IMR-90 (cell line): ENCODE measurements around the gene RASGRP1. TPM values are rescaled to one million over a fixed set of nuclear protein-coding genes. Genes with fewer than 3 reads are reported as not detected.

Experiments used
- ATAC-seq: fragments of 200-7000 bp; cut with Tn5 transposase; 2 replicates; pipeline ENCODE4 v1.9.1; 2020; ENCODE audit warnings: low read depth, mild to moderate bottlenecking, moderate library complexity
- BruUV-seq: library from RNA; stranded (reverse); fragments of 400-500 nt; replicated peaks from 2 replicates; lab custom pipeline; 2021; lab: Mats Ljungman, UMichigan
- CTCF ChIA-PET: fragments of 300-600 bp; formaldehyde crosslinking; extraction: SDS; loops from one replicate; lab custom pipeline; 2021; ENCODE audit warnings: antibody characterized with exemption; lab: Yijun Ruan, JAX
- POLR2A ChIA-PET: fragments of 300-600 bp; sonication (Branson Sonifier 250); formaldehyde crosslinking; loops from one replicate; lab custom pipeline; 2022; ENCODE audit warnings: antibody characterized with exemption; ENCODE audit not compliant: unreplicated experiment; lab: Charles Lee
- DNase-seq: peaks from one replicate; pipeline ENCODE4 v3.0.0; 2013
- H2AFZ ChIP-seq: replicated peaks from 2 replicates; pipeline ENCODE3; 2013; ENCODE audit warnings: low read length, mild to moderate bottlenecking; ENCODE audit not compliant: poor library complexity
- H2AK5ac ChIP-seq: 2 replicates; pipeline ENCODE4 v1.6.1; 2013; ENCODE audit warnings: low read depth, low read length, inconsistent platforms
- H2AK9ac ChIP-seq: replicated peaks from 2 replicates; pipeline ENCODE3; 2013; ENCODE audit warnings: mild to moderate bottlenecking, low read depth, low read length, moderate library complexity; ENCODE audit not compliant: poor library complexity
- H2BK120ac ChIP-seq: 2 replicates; pipeline ENCODE4 v1.6.1; 2013; ENCODE audit warnings: low read depth, low read length, inconsistent platforms
- H2BK15ac ChIP-seq: 3 replicates; pipeline ENCODE4 v1.6.1; 2013; ENCODE audit warnings: low read depth, low read length, inconsistent platforms
- H2BK20ac ChIP-seq: 2 replicates; pipeline ENCODE4 v1.6.1; 2013; ENCODE audit warnings: low read depth, mild to moderate bottlenecking, inconsistent platforms, low read length, moderate library complexity
- H2BK5ac ChIP-seq: 2 replicates; pipeline ENCODE4 v1.6.1; 2013; ENCODE audit warnings: mild to moderate bottlenecking, low read depth, low read length, inconsistent platforms; ENCODE audit not compliant: poor library complexity, severe bottlenecking
- H3K14ac ChIP-seq: replicated peaks from 2 replicates; pipeline ENCODE4 v1.6.1; 2013; ENCODE audit warnings: low read depth, low read length, inconsistent platforms
- H3K18ac ChIP-seq: 2 replicates; pipeline ENCODE4 v1.6.1; 2013; ENCODE audit warnings: low read depth, low read length, control low read depth
- H3K23ac ChIP-seq: 2 replicates; pipeline ENCODE4 v1.6.1; 2013; ENCODE audit warnings: low read depth, low read length, inconsistent platforms
- H3K27ac ChIP-seq: 2 replicates; pipeline ENCODE4 v1.5.1; 2013; ENCODE audit warnings: mild to moderate bottlenecking, control low read depth, low read length; ENCODE audit not compliant: insufficient read depth
- H3K27me3 ChIP-seq: 2 replicates; pipeline ENCODE4 v1.6.1; 2013; ENCODE audit warnings: low read length; ENCODE audit not compliant: control insufficient read depth, insufficient read depth
- H3K36me3 ChIP-seq: 2 replicates; pipeline ENCODE4 v1.6.1; 2013; ENCODE audit warnings: low read length, mixed read lengths; ENCODE audit not compliant: control insufficient read depth, insufficient read depth
- H3K4ac ChIP-seq: 2 replicates; pipeline ENCODE4 v1.6.1; 2013; ENCODE audit warnings: low read depth, low read length, inconsistent platforms
- H3K4me1 ChIP-seq: 2 replicates; pipeline ENCODE4 v1.6.1; 2013; ENCODE audit warnings: low read length, mixed read lengths; ENCODE audit not compliant: control insufficient read depth, insufficient read depth
- H3K4me2 ChIP-seq: 2 replicates; pipeline ENCODE4 v1.6.1; 2013; ENCODE audit warnings: low read depth, mild to moderate bottlenecking, control low read depth, low read length, moderate library complexity
- H3K4me3 ChIP-seq: 2 replicates; pipeline ENCODE4 v1.5.1; 2013; ENCODE audit warnings: low read depth, mild to moderate bottlenecking, control low read depth, low read length, moderate library complexity; ENCODE audit not compliant: insufficient read depth
- H3K56ac ChIP-seq: 2 replicates; pipeline ENCODE4 v1.6.1; 2013; ENCODE audit warnings: low read length, inconsistent platforms; ENCODE audit not compliant: insufficient read depth; ENCODE audit errors: extremely low read depth
- H3K79me1 ChIP-seq, 2 experiments: 2 replicates each; pipeline ENCODE4 v1.6.1; 2013; ENCODE audit warnings: low read length in 2 of 2, inconsistent platforms in 1 of 2, low read depth in 1 of 2
- H3K9ac ChIP-seq: 2 replicates; pipeline ENCODE4 v1.6.1; 2013; ENCODE audit warnings: low read depth, low read length, control low read depth
- H3K9me1 ChIP-seq: 2 replicates; pipeline ENCODE4 v1.6.1; 2013; ENCODE audit warnings: low read length, inconsistent platforms; ENCODE audit not compliant: insufficient read depth
- H3K9me3 ChIP-seq: 2 replicates; pipeline ENCODE4 v1.6.1; 2013; ENCODE audit warnings: low read length; ENCODE audit not compliant: control insufficient read depth, insufficient read depth
- H4K20me1 ChIP-seq: 2 replicates; pipeline ENCODE4 v1.6.1; 2013; ENCODE audit warnings: low read length, inconsistent platforms; ENCODE audit not compliant: insufficient read depth
- H4K5ac ChIP-seq: 2 replicates; pipeline ENCODE4 v1.6.1; 2013; ENCODE audit warnings: mild to moderate bottlenecking, low read depth, low read length, control low read depth
- H4K8ac ChIP-seq, 2 experiments: 2 replicates each; pipeline ENCODE4 v1.6.1; 2013; ENCODE audit warnings: low read depth in 2 of 2, low read length in 2 of 2, control low read depth in 1 of 2, inconsistent platforms in 1 of 2
- H4K91ac ChIP-seq: 2 replicates; pipeline ENCODE4 v1.6.1; 2013; ENCODE audit warnings: low read depth, low read length, inconsistent platforms; ENCODE audit not compliant: insufficient read depth
- BHLHE40 ChIP-seq: fragments of 150-350 bp; IDR thresholded peaks from 2 replicates; pipeline ENCODE4 v1.6.1; 2016; ENCODE audit warnings: mild to moderate bottlenecking, low read depth, low read length
- CEBPB ChIP-seq: IDR thresholded peaks from 2 replicates; pipeline ENCODE4 v1.6.1; 2012; ENCODE audit warnings: low read depth, low read length, improper control_type of control experiment
- CHD1 ChIP-seq: IDR thresholded peaks from 2 replicates; pipeline ENCODE4 v1.6.1; 2012; ENCODE audit warnings: low read depth, low read length, improper control_type of control experiment
- CTCF ChIP-seq: conservative IDR thresholded peaks from 2 replicates; pipeline ENCODE4 v1.5.1; 2012; ENCODE audit warnings: mild to moderate bottlenecking, low read depth, low read length, improper control_type of control experiment
- ELK1 ChIP-seq: fragments of 150-350 bp; IDR thresholded peaks from 2 replicates; pipeline ENCODE4 v1.6.1; 2016; ENCODE audit warnings: low read depth, mild to moderate bottlenecking, low read length, moderate library complexity, borderline replicate concordance
- FOS ChIP-seq: fragments of 150-350 bp; IDR thresholded peaks from 2 replicates; pipeline ENCODE4 v1.6.1; 2016; ENCODE audit warnings: low read depth, low read length
- MAFK ChIP-seq: IDR thresholded peaks from 2 replicates; pipeline ENCODE4 v1.6.1; 2012; ENCODE audit warnings: low read depth, low read length, improper control_type of control experiment
- MAZ ChIP-seq: IDR thresholded peaks from 2 replicates; pipeline ENCODE4 v1.6.1; 2012; ENCODE audit warnings: low read depth, mild to moderate bottlenecking, low read length, improper control_type of control experiment, moderate library complexity, borderline replicate concordance
- MXI1 ChIP-seq: IDR thresholded peaks from 2 replicates; pipeline ENCODE4 v1.6.1; 2012; ENCODE audit warnings: low read depth, mild to moderate bottlenecking, low read length, moderate library complexity, borderline replicate concordance
- NFE2L2 ChIP-seq: fragments of 150-350 bp; IDR thresholded peaks from 2 replicates; pipeline ENCODE4 v1.6.1; 2016; ENCODE audit warnings: low read depth, mild to moderate bottlenecking, low read length
- RCOR1 ChIP-seq: IDR thresholded peaks from 2 replicates; pipeline ENCODE4 v1.6.1; 2012; ENCODE audit warnings: mild to moderate bottlenecking, low read length, improper control_type of control experiment; ENCODE audit not compliant: insufficient replicate concordance
- RFX5 ChIP-seq: IDR thresholded peaks from 2 replicates; pipeline ENCODE4 v1.8.0; 2012; ENCODE audit warnings: low read depth, mild to moderate bottlenecking, low read length, moderate library complexity
- SMC3 ChIP-seq: fragments of 150-350 bp; IDR thresholded peaks from 2 replicates; pipeline ENCODE4 v1.6.1; 2016; ENCODE audit warnings: low read depth, mild to moderate bottlenecking, antibody characterized with exemption, low read length, moderate library complexity
- USF2 ChIP-seq: fragments of 150-350 bp; IDR thresholded peaks from 2 replicates; pipeline ENCODE4 v1.6.1; 2017; ENCODE audit warnings: mild to moderate bottlenecking, antibody characterized with exemption, low read length, low read depth
- WGBS, 2 experiments: methylation state at CpG; one replicate each; pipeline versions ENCODE4 v1.1.5 to v1.1.7; 2013; ENCODE audit warnings: missing lambda C conversion rate in 2 of 2; ENCODE audit not compliant: insufficient read length in 1 of 2; ENCODE audit errors: extremely low coverage in 2 of 2; 5-methylcytosine and 5-hydroxymethylcytosine counted together
- dilution Hi-C: fragments of 300-500 bp; cut with HindIII; formaldehyde crosslinking; loops from one replicate; pipeline ENCODE4 v1.14.3; 2018; ENCODE audit warnings: low sequenced_read_pairs; ENCODE audit not compliant: unreplicated experiment
- in situ Hi-C: fragments of 300-500 bp; cut with MboI; formaldehyde crosslinking; loops from 3 replicates; pipeline ENCODE4 v1.14.3; 2019; ENCODE audit warnings: low sequenced_read_pairs, inconsistent platforms, mixed read lengths
- intact Hi-C: fragments of 100-400 bp; cut with micrococcal nuclease; formaldehyde crosslinking; loops from 2 replicates; pipeline ENCODE4 v1.10.0; 2022
- polyA plus RNA-seq, 3 experiments: library from polyadenylated mRNA; depleted of rRNA; stranded (reverse); fragments of >200 nt; gene quantifications; 2 replicates each; pipeline ENCODE4 v1.2.3, GENCODE V29; 2012; ENCODE audit warnings: low replicate concordance in 1 of 3
- total RNA-seq: library from RNA; depleted of rRNA; stranded (reverse); fragments of >200 nt; gene quantifications from 2 replicates; pipeline ENCODE4 v1.2.3, GENCODE V29; 2012

Gene RASGRP1
- total and polyA plus RNA-seq, 2 of the 4 experiments (the other 2 are of a cell fraction), result 1.4 to 3.2 TPM

- dilution Hi-C loops, result no loop called here
- ChIA-PET CTCF (no interaction called here), POLR2A (no interaction called here)
- H4K5ac ChIP-seq, result peak overlapping the region; percentile 73; the same call in 1 of the 2 replicates
- H2BK120ac ChIP-seq, result peak overlapping the region; percentile 72
- peaks cover 5% of the 10 kb centered on the region; the same call in 1 of the 2 replicates for H3K9me1 ChIP-seq
- peak overlapping the region; percentile 37; the same call in 1 of the 2 replicates for H4K91ac ChIP-seq
- H4K8ac ChIP-seq, result no peak overlapping the region; a peak in 1 of 4 replicates
- H4K20me1 ChIP-seq, result no peaks in the 10 kb centered on the region
- no peak overlapping the region for H3K4me3 ChIP-seq
- 100% methylated on average over 1 of the region's 3 CpGs; no CpG with 5 or more reads in 1 of the 2 experiments for WGBS, 2 experiments
- H3K4me1 ChIP-seq, result peaks cover 15% of the 10 kb centered on the region
- H3K27ac ChIP-seq, result no peak overlapping the region
- intact Hi-C loops, result loop anchor here (5.0 kb wide), 1 partner anchor 62 kb away; no protein-coding TSS in a partner anchor
- H3K14ac ChIP-seq, result peak overlapping the region; percentile 2; the same call in 1 of the 2 replicates
- peak overlapping the region; percentile 53 for H2BK5ac ChIP-seq
- no peaks in the 10 kb centered on the region for H3K36me3 ChIP-seq
- no peak overlapping the region for H3K9ac ChIP-seq
- no peak for DNase-seq
- H3K27me3 ChIP-seq, result no peaks in the 10 kb centered on the region
- H2AK5ac ChIP-seq, result peak overlapping the region; percentile 15; the same call in 1 of the 2 replicates
- TF ChIP-seq MAZ (no peak), SMC3 (no peak), CEBPB (no peak), CHD1 (no peak), MXI1 (no peak), USF2 (no peak), ELK1 (no peak), MAFK (no peak), CTCF (no peak), RCOR1 (no peak), NFE2L2 (no peak), BHLHE40 (no peak), RFX5 (no peak), FOS (no peak)
- no peak overlapping the region for H2AFZ ChIP-seq
- H2AK9ac ChIP-seq, result no peak overlapping the region
- H2BK15ac ChIP-seq, result peak overlapping the region; percentile 22; the same call in 2 of the 3 replicates
- H2BK20ac ChIP-seq, result peak overlapping the region; percentile 39; the same call in 1 of the 2 replicates
- no peak for ATAC-seq
- no peaks in the 10 kb centered on the region for H3K9me3 ChIP-seq
- in situ Hi-C loops, result no loop called here
- H3K79me1 ChIP-seq, result no peaks in the 10 kb centered on the region
- no peak overlapping the region; the same call in 1 of the 2 replicates for H3K56ac ChIP-seq
- peak overlapping the region; percentile 79; the same call in 1 of the 2 replicates for H3K18ac ChIP-seq
- no TSS peak for BruUV-seq
- H3K4me2 ChIP-seq, result no peak overlapping the region
- peak overlapping the region; percentile 41; the same call in 1 of the 2 replicates for H3K4ac ChIP-seq
- no peak overlapping the region for H3K23ac ChIP-seq
Measured at GRCh38 chr15:38534691-38535090, 29.9 kb downstream of the RASGRP1 start.
